Measurements from ENCODE around the gene RANBP10. TPM values are rescaled to one million over a fixed set of nuclear protein-coding genes. Genes with fewer than 3 reads are reported as not detected.

RANBP10 gene
- total and polyA plus RNA-seq, 7 experiments from 2014 or later, result 9.3 to 26.6 (median 23.8) TPM

DNA sequence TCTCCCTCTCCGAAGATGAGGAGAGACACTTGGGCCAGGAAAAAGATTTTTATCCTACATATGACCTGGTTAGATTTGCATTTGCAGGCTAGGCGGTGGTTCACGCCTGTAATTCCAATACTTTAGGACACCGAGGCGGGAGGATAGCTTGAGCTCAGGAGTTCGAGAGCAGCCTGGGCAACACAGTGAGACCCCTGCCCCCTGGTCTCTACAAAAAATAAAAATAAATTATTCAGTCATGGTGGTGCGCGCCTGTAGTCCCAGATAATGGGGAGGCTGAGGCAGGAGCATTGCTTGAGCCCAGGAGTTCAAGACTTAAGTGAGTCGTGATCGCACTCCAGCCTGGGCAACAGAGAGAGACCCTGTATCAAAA, 27.9 kb upstream of the RANBP10 start:
- Mint-ChIP-seq H3K4me3 (peak overlapping the region; percentile 90 to 96 (median 93)), H3K27me3 (no peaks in the 10 kb centered on the region), H3K27ac (peak overlapping the region in 7 of 9 donors; percentile 73 to 93 (median 81)), H3K4me1 (peaks cover 11 to 19% (median 15%) of the 10 kb centered on the region in 7 donors), H3K9me3 (no peaks in the 10 kb centered on the region), H3K36me3 (peaks cover 3 to 14% (median 4%) of the 10 kb centered on the region in 5 donors)
- Histone ChIP-seq H3K27me3 (ENCODE audit: control insufficient read depth in 2 of 2, insufficient read depth in 2 of 2, low read length in 2 of 2) (no peaks in the 10 kb centered on the region), H3K4me1 (ENCODE audit: control insufficient read depth in 2 of 2, insufficient read depth in 2 of 2, low read length in 2 of 2) (peaks cover 8 to 9% of the 10 kb centered on the region in 2 donors), H3K36me3 (ENCODE audit: control insufficient read depth in 2 of 3, insufficient read depth in 3 of 3, low read length in 3 of 3) (peaks cover 0 to 30% (median 3%) of the 10 kb centered on the region in 3 experiments), H3K9me3 (ENCODE audit: control insufficient read depth in 2 of 3, low read length in 3 of 3) (no peaks in the 10 kb centered on the region), H3K4me3 (ENCODE audit: low read length) (peak overlapping the region; percentile 82), H3K27ac (ENCODE audit: low read depth, low read length) (peak overlapping the region; percentile 70)
- intact Hi-C loops (cut with micrococcal nuclease), result loop anchor here in 1 of 2 donors (5.0 to 10.0 kb wide), 3 partner anchors 38 to 607 kb away; partner anchors contain the start of genes ACD, C16orf86, EDC4 and ENKD1
- no peak for ATAC-seq
- no peak for DNase-seq
- ChIA-PET CTCF (interaction anchor here (0.5 to 1.0 kb wide), 3 partner anchors 15 to 32 kb away, joined by 3 to 8 read pairs (median 3); no protein-coding TSS in a partner anchor), POLR2A (interaction anchor here (0.7 to 2.9 kb wide), 11 partner anchors 10 to 270 kb away, joined by 3 to 22 read pairs (median 4); partner anchors contain the start of genes CENPT, EDC4, NUTF2 and RANBP10)

DNA sequence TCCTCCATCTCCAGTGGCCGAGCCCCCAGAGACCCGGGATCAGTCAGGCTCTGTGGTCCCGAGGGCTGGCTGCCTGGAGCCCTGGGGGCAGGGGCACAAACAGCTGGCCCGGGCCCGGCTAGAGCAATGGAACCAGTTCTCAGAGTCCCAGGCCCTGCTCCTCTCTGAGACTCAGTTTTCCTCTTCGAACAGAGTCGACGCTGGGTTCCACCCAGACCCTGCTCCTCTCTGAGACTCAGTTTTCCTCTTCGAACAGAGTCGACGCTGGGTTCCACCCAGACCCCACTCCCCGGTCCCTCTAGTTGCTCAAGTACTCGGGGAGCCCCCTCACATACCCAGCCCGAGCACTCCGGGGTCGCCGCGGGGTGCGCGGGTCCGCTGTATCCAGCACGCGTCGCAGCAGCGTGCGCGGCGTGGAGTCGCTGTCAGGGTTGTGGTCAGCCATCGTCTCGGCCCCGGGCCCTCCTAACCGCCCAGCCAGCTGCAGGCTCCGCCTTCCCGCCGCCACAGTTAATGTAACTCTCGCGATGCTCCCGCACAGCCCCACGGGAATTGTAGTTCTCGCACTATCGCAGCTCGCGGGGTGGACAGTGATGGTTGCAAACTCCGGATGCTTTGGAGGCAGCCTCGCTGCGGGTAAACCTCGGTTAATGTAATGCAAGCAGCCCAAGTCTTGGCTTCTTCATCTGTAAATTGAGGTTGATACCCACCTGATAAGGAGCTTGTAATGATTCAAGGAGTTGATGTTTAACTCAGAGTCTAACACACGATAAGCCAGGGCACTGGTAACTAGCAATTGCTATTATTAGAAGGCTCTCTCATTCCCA, 27.3 kb upstream of the RANBP10 start:
- ChIA-PET CTCF (interaction anchor here (0.6 to 1.2 kb wide), 6 partner anchors 7 to 1528 kb away, joined by 3 to 8 read pairs (median 4); no protein-coding TSS in a partner anchor), POLR2A (interaction anchor here (0.6 to 2.9 kb wide), 13 partner anchors 10 to 269 kb away, joined by 3 to 22 read pairs (median 4); partner anchors contain the start of genes CENPT, EDC4, GFOD2 and NUTF2)
- Histone ChIP-seq H3K4me3 (ENCODE audit: low read length) (peak overlapping the region; percentile 82), H3K27ac (ENCODE audit: low read depth, low read length) (peak overlapping the region; percentile 70), H3K9me3 (ENCODE audit: control insufficient read depth in 2 of 3, low read length in 3 of 3) (no peaks in the 10 kb centered on the region), H3K4me1 (ENCODE audit: control insufficient read depth in 2 of 2, insufficient read depth in 2 of 2, low read length in 2 of 2) (peaks cover 8 to 9% of the 10 kb centered on the region in 2 donors), H3K36me3 (ENCODE audit: control insufficient read depth in 2 of 3, insufficient read depth in 3 of 3, low read length in 3 of 3) (peaks cover 0 to 36% (median 3%) of the 10 kb centered on the region in 3 experiments), H3K27me3 (ENCODE audit: control insufficient read depth in 2 of 2, insufficient read depth in 2 of 2, low read length in 2 of 2) (no peaks in the 10 kb centered on the region)
- intact Hi-C loops (cut with micrococcal nuclease), result loop anchor here (1.0 to 10.0 kb wide), 13 partner anchors 9 to 606 kb away; partner anchors contain the start of genes EDC4 (in 2 of the 2), NUTF2 (in 2 of the 2), RANBP10 (in 2 of the 2) and THAP11 (in 2 of the 2)
- H3K27ac Mint-ChIP-seq, result peak overlapping the region; percentile 73 to 93 (median 82)
- peak; percentile 100 for ATAC-seq
- no peaks in the 10 kb centered on the region for H3K27me3 Mint-ChIP-seq
- DNase-seq, result peak; percentile 83 to 92 (median 89)
- H3K4me1 Mint-ChIP-seq, result peaks cover 11 to 19% (median 15%) of the 10 kb centered on the region in 7 donors
- H3K4me3 Mint-ChIP-seq, result peak overlapping the region; percentile 90 to 96 (median 93)
- H3K9me3 Mint-ChIP-seq, result no peaks in the 10 kb centered on the region
- H3K36me3 Mint-ChIP-seq, result peaks cover 3 to 14% (median 5%) of the 10 kb centered on the region in 5 donors

DNA sequence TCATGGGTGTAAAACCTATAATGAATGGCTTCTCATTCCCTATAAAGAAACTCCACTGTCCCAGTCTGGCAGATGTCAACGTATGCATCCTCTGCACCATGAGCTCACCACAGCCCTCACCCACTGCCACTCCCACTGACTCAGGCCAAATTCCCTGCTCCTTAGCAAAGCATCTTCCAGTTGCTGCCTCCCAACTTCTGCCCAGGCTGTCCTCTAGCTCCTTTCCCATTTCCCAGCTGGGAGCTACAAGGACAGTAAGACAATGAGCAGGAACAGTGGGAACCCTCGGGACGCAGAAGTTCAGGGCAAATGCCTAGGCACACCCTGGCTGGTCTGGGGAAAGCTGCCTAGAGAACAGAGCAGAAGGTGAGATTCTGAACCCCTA, 26.7 kb upstream of the RANBP10 start:
- Histone ChIP-seq H3K4me3 (ENCODE audit: low read length) (peak overlapping the region; percentile 82), H3K27me3 (ENCODE audit: control insufficient read depth in 2 of 2, insufficient read depth in 2 of 2, low read length in 2 of 2) (no peaks in the 10 kb centered on the region), H3K4me1 (ENCODE audit: control insufficient read depth in 2 of 2, insufficient read depth in 2 of 2, low read length in 2 of 2) (peaks cover 8 to 9% of the 10 kb centered on the region in 2 donors), H3K36me3 (ENCODE audit: control insufficient read depth in 2 of 3, insufficient read depth in 3 of 3, low read length in 3 of 3) (peaks cover 0 to 42% (median 3%) of the 10 kb centered on the region in 3 experiments), H3K9me3 (ENCODE audit: control insufficient read depth in 2 of 3, low read length in 3 of 3) (no peaks in the 10 kb centered on the region), H3K27ac (ENCODE audit: low read depth, low read length) (peak overlapping the region; percentile 70)
- intact Hi-C loops (cut with micrococcal nuclease), result loop anchor here (1.0 to 10.0 kb wide), 13 partner anchors 9 to 606 kb away; partner anchors contain the start of genes EDC4 (in 2 of the 2), NUTF2 (in 2 of the 2), RANBP10 (in 2 of the 2) and THAP11 (in 2 of the 2)
- ChIA-PET POLR2A (interaction anchor here (0.6 to 2.9 kb wide), 9 partner anchors 11 to 268 kb away, joined by 3 to 22 read pairs (median 6); partner anchors contain the start of genes CENPT, GFOD2, NUTF2 and RANBP10), CTCF (interaction anchor here (0.6 to 1.2 kb wide), 4 partner anchors 8 to 1528 kb away, joined by 3 to 4 read pairs (median 4); no protein-coding TSS in a partner anchor)
- H3K9me3 Mint-ChIP-seq, result no peaks in the 10 kb centered on the region
- ATAC-seq (no peak), DNase-seq (no peak)
- H3K27ac Mint-ChIP-seq, result peak overlapping the region in 7 of 9 donors; percentile 66 to 88 (median 80)
- H3K4me1 Mint-ChIP-seq, result peaks cover 11 to 19% (median 15%) of the 10 kb centered on the region in 7 donors
- H3K27me3 Mint-ChIP-seq, result no peaks in the 10 kb centered on the region
- peak overlapping the region; percentile 90 to 96 (median 93) for H3K4me3 Mint-ChIP-seq
- peaks cover 3 to 14% (median 5%) of the 10 kb centered on the region in 5 donors for H3K36me3 Mint-ChIP-seq

DNA sequence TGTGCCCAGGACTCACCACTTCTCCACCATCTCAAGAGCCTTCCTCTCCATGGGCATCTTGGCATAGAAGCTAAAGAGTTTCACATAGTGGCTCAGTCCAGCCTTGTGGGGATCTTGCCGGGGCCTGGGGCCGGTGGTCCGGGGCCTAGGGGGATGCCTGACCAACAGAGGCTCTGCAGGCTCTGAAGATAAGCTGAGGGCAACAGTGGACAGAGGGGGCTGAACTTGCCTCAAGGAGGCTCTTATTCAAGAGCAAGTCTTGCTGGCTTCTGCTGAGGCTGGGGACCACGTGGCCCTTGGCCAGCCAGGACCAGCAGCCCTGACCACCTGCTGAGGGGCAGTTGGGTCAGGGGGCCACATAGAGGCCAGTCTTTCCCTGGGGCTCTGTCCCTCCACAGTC, 22.3 kb upstream of the RANBP10 start:
- intact Hi-C loops (cut with micrococcal nuclease), result no loop called here
- H3K9me3 Mint-ChIP-seq, result no peaks in the 10 kb centered on the region
- peak overlapping the region in 1 of 9 donors; percentile 6 for H3K27ac Mint-ChIP-seq
- DNase-seq (no peak), ATAC-seq (no peak)
- H3K27ac ChIP-seq (ENCODE audit: low read depth, low read length), result no peak overlapping the region
- H3K27me3 ChIP-seq (ENCODE audit: control insufficient read depth in 2 of 2, insufficient read depth in 2 of 2, low read length in 2 of 2), result no peaks in the 10 kb centered on the region
- POLR2A ChIA-PET, result interaction anchor here (1.0 kb wide), 1 partner anchor 16 kb away, joined by 3 read pairs; no protein-coding TSS in a partner anchor
- no peaks in the 10 kb centered on the region for H3K9me3 ChIP-seq (ENCODE audit: control insufficient read depth in 2 of 3, low read length in 3 of 3)
- no peak overlapping the region for H3K4me3 ChIP-seq (ENCODE audit: low read length)
- no peak overlapping the region for H3K4me3 Mint-ChIP-seq
- peaks cover 8 to 9% of the 10 kb centered on the region in 2 donors for H3K4me1 ChIP-seq (ENCODE audit: control insufficient read depth in 2 of 2, insufficient read depth in 2 of 2, low read length in 2 of 2)
- H3K27me3 Mint-ChIP-seq, result no peaks in the 10 kb centered on the region
- H3K36me3 Mint-ChIP-seq, result peaks cover 3 to 14% (median 5%) of the 10 kb centered on the region in 5 donors
- CTCF ChIA-PET, result no interaction called here
- H3K36me3 ChIP-seq (ENCODE audit: control insufficient read depth in 2 of 3, insufficient read depth in 3 of 3, low read length in 3 of 3), result peaks cover 0 to 52% (median 3%) of the 10 kb centered on the region in 3 experiments
- H3K4me1 Mint-ChIP-seq, result peaks cover 8 to 15% (median 11%) of the 10 kb centered on the region in 7 donors

DNA sequence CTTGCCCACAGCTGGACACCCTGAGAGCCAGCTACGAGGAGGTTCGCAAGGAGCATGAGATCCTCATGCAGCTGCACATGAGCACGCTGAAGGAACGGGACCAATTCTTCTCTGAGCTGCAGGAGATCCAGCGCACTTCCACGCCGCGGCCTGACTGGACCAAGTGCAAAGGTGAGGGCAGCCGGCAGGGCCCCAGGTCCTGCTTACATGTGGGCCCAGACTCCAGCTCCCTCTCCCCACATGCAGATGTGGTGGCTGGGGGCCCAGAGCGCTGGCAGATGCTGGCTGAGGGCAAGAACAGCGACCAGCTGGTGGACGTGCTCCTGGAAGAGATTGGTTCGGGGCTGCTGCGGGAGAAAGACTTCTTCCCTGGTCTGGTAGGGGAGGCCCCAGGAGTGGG, 19.5 kb upstream of the RANBP10 start:
- Mint-ChIP-seq H3K36me3 (peaks cover 3 to 12% (median 5%) of the 10 kb centered on the region in 5 donors), H3K4me1 (peaks cover 0 to 6% (median 0%) of the 10 kb centered on the region in 7 donors), H3K27ac (no peak overlapping the region), H3K9me3 (no peaks in the 10 kb centered on the region), H3K27me3 (no peaks in the 10 kb centered on the region), H3K4me3 (no peak overlapping the region)
- Histone ChIP-seq H3K36me3 (ENCODE audit: control insufficient read depth in 2 of 3, insufficient read depth in 3 of 3, low read length in 3 of 3) (peaks cover 0 to 38% (median 3%) of the 10 kb centered on the region in 3 experiments), H3K27me3 (ENCODE audit: control insufficient read depth in 2 of 2, insufficient read depth in 2 of 2, low read length in 2 of 2) (no peaks in the 10 kb centered on the region), H3K4me1 (ENCODE audit: control insufficient read depth in 2 of 2, insufficient read depth in 2 of 2, low read length in 2 of 2) (no peaks in the 10 kb centered on the region), H3K27ac (ENCODE audit: low read depth, low read length) (no peak overlapping the region), H3K4me3 (ENCODE audit: low read length) (no peak overlapping the region), H3K9me3 (ENCODE audit: control insufficient read depth in 2 of 3, low read length in 3 of 3) (no peaks in the 10 kb centered on the region)
- POLR2A ChIA-PET, result interaction anchor here (0.5 to 1.7 kb wide), 3 partner anchors 9 to 33 kb away, joined by 3 to 4 read pairs (median 3); no protein-coding TSS in a partner anchor
- intact Hi-C loops (cut with micrococcal nuclease), result no loop called here
- ATAC-seq (no peak), DNase-seq (no peak)
- CTCF ChIA-PET, result interaction anchor here (0.7 to 1.5 kb wide), 2 partner anchors 9 to 1979 kb away, joined by 3 to 7 read pairs; no protein-coding TSS in a partner anchor

DNA sequence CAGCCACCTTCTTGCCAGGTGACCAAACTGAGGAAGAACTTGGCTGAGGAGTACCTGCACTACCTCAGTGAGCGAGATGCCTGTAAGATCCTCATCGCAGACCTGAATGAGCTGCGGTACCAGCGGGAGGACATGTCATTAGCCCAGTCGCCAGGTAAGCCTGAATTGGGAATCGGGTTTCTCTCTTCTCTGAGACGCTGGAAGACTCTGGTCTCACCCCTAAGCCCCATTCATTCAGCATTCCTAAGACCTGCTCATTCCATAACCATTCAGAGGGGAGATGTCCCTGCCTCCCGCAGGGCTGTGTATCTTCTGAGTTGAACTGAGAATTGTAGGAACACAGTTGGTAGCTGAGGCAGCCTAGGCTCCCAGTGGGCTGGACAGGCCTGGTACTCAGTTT, 18.8 kb upstream of the RANBP10 start:
- Histone ChIP-seq H3K4me3 (ENCODE audit: low read length) (no peak overlapping the region), H3K27me3 (ENCODE audit: control insufficient read depth in 2 of 2, insufficient read depth in 2 of 2, low read length in 2 of 2) (no peaks in the 10 kb centered on the region), H3K4me1 (ENCODE audit: control insufficient read depth in 2 of 2, insufficient read depth in 2 of 2, low read length in 2 of 2) (no peaks in the 10 kb centered on the region), H3K9me3 (ENCODE audit: control insufficient read depth in 2 of 3, low read length in 3 of 3) (no peaks in the 10 kb centered on the region), H3K27ac (ENCODE audit: low read depth, low read length) (no peak overlapping the region), H3K36me3 (ENCODE audit: control insufficient read depth in 2 of 3, insufficient read depth in 3 of 3, low read length in 3 of 3) (peaks cover 0 to 30% (median 3%) of the 10 kb centered on the region in 3 experiments)
- ChIA-PET CTCF (no interaction called here), POLR2A (interaction anchor here (1.7 kb wide), 1 partner anchor 9 kb away, joined by 4 read pairs; no protein-coding TSS in a partner anchor)
- Mint-ChIP-seq H3K27ac (no peak overlapping the region), H3K4me1 (peaks cover 0 to 6% (median 0%) of the 10 kb centered on the region in 7 donors), H3K36me3 (peaks cover 3 to 8% (median 5%) of the 10 kb centered on the region in 5 donors), H3K9me3 (no peaks in the 10 kb centered on the region), H3K27me3 (no peaks in the 10 kb centered on the region), H3K4me3 (no peak overlapping the region)
- DNase-seq (no peak), ATAC-seq (no peak)
- intact Hi-C loops (cut with micrococcal nuclease), result no loop called here

Measured in naive thymus-derived CD4-positive, alpha-beta T cell (primary cell).